SJCRH30 (cell line): Measurements from ENCODE around the gene AHNAK2. TPM values are rescaled to one million over a fixed set of nuclear protein-coding genes. Genes with fewer than 3 reads are reported as not detected.

Source experiments
- DNase-seq, 2 experiments: peaks; one replicate each; pipeline ENCODE4 v3.0.0-alpha.2; 2015 to 2020
- H3K27ac ChIP-seq: fragments of 250-450 bp; sonication (Bioruptor Pico); 2 replicates; pipeline ENCODE4 v1.5.1; 2020; ENCODE audit warnings: mild to moderate bottlenecking, moderate library complexity
- H3K27me3 ChIP-seq: fragments of 250-450 bp; sonication (Bioruptor Pico); 2 replicates; pipeline ENCODE4 v1.5.1; 2020; ENCODE audit warnings: mild to moderate bottlenecking, moderate library complexity
- H3K36me3 ChIP-seq: fragments of 250-450 bp; sonication (Bioruptor Pico); 2 replicates; pipeline ENCODE4 v1.5.1; 2020; ENCODE audit warnings: mild to moderate bottlenecking, moderate library complexity
- H3K4me1 ChIP-seq: fragments of 250-450 bp; sonication (Bioruptor Pico); 2 replicates; pipeline ENCODE4 v1.5.1; 2020; ENCODE audit warnings: mild to moderate bottlenecking, moderate library complexity
- H3K4me3 ChIP-seq: fragments of 250-450 bp; sonication (Bioruptor Pico); 2 replicates; pipeline ENCODE4 v1.5.1; 2020; ENCODE audit warnings: mild to moderate bottlenecking, moderate library complexity
- H3K9me3 ChIP-seq: fragments of 250-450 bp; sonication (Bioruptor Pico); replicated peaks from 2 replicates; pipeline ENCODE4 v1.5.1; 2020; ENCODE audit warnings: mild to moderate bottlenecking, moderate library complexity
- total RNA-seq: library from RNA; depleted of rRNA; stranded (reverse); fragments of >200 nt; shearing (Covaris generic); gene quantifications from 2 replicates; pipeline ENCODE4 v1.2.3, GENCODE V29; 2014

Gene AHNAK2
- total RNA-seq, 1 experiment from 2014 or later = 1.6 TPM

GRCh38 chr14:105015905-105016304 lies 37.7 kb upstream of the AHNAK2 start:
- Histone ChIP-seq H3K27ac (no peak overlapping the region), H3K4me3 (no peak overlapping the region), H3K4me1 (peaks cover 19% of the 10 kb centered on the region), H3K9me3 (no peaks in the 10 kb centered on the region), H3K36me3 (peaks cover 48% of the 10 kb centered on the region), H3K27me3 (no peaks in the 10 kb centered on the region)
- no peak for DNase-seq

- Histone ChIP-seq H3K4me3 (no peak overlapping the region), H3K4me1 (peaks cover 24% of the 10 kb centered on the region), H3K9me3 (no peaks in the 10 kb centered on the region), H3K36me3 (peaks cover 55% of the 10 kb centered on the region), H3K27me3 (no peaks in the 10 kb centered on the region), H3K27ac (no peak overlapping the region)
- no peak for DNase-seq
Observed at GRCh38 chr14:105015242-105015641, 37.1 kb upstream of the AHNAK2 start.

GRCh38 chr14:105014631-105015030 lies 36.5 kb upstream of the AHNAK2 start:
- Histone ChIP-seq H3K27ac (no peak overlapping the region), H3K36me3 (peaks cover 56% of the 10 kb centered on the region), H3K4me1 (peaks cover 26% of the 10 kb centered on the region), H3K9me3 (no peaks in the 10 kb centered on the region), H3K4me3 (no peak overlapping the region), H3K27me3 (no peaks in the 10 kb centered on the region)
- no peak for DNase-seq

- H3K4me1 ChIP-seq = peaks cover 25% of the 10 kb centered on the region
- H3K9me3 ChIP-seq = no peaks in the 10 kb centered on the region
Observed at GRCh38 chr14:105014032-105014431, 35.9 kb upstream of the AHNAK2 start.

GRCh38 chr14:105013150-105013785 lies 35.1 kb upstream of the AHNAK2 start:
- peaks cover 22% of the 10 kb centered on the region for H3K4me1 ChIP-seq
- H3K4me3 ChIP-seq = no peak overlapping the region
- no peaks in the 10 kb centered on the region for H3K27me3 ChIP-seq
- H3K9me3 ChIP-seq = no peaks in the 10 kb centered on the region
- peaks cover 60% of the 10 kb centered on the region for H3K36me3 ChIP-seq
- no peak overlapping the region for H3K27ac ChIP-seq
- no peak for DNase-seq

More at GRCh38 chr14:105014032-105014431, 35.9 kb upstream of the AHNAK2 start:
- no peak overlapping the region for H3K4me3 ChIP-seq
- no peak for DNase-seq
- no peaks in the 10 kb centered on the region for H3K27me3 ChIP-seq
- peaks cover 57% of the 10 kb centered on the region for H3K36me3 ChIP-seq
- no peak overlapping the region for H3K27ac ChIP-seq

GRCh38 chr14:105012171-105012985 lies 34.2 kb upstream of the AHNAK2 start:
- Histone ChIP-seq H3K27ac (no peak overlapping the region), H3K4me3 (no peak overlapping the region), H3K27me3 (no peaks in the 10 kb centered on the region), H3K9me3 (no peaks in the 10 kb centered on the region), H3K4me1 (peaks cover 22% of the 10 kb centered on the region), H3K36me3 (peaks cover 61% of the 10 kb centered on the region)
- no peak for DNase-seq

GRCh38 chr14:105011312-105011990 lies 33.3 kb upstream of the AHNAK2 start:
- no peaks in the 10 kb centered on the region for H3K27me3 ChIP-seq
- peaks cover 65% of the 10 kb centered on the region for H3K36me3 ChIP-seq
- no peak overlapping the region for H3K27ac ChIP-seq
- no peak for DNase-seq
- no peak overlapping the region for H3K4me3 ChIP-seq
- H3K4me1 ChIP-seq = peaks cover 22% of the 10 kb centered on the region
- H3K9me3 ChIP-seq = no peaks in the 10 kb centered on the region

- no peak for DNase-seq
- Histone ChIP-seq H3K27ac (no peak overlapping the region), H3K36me3 (peaks cover 67% of the 10 kb centered on the region)
Observed at GRCh38 chr14:105010891-105011291, 32.7 kb upstream of the AHNAK2 start.

GRCh38 chr14:105010106-105010505 lies 31.9 kb upstream of the AHNAK2 start:
- DNase-seq = no peak
- Histone ChIP-seq H3K4me3 (no peak overlapping the region), H3K9me3 (no peaks in the 10 kb centered on the region), H3K4me1 (peaks cover 19% of the 10 kb centered on the region), H3K36me3 (peaks cover 60% of the 10 kb centered on the region), H3K27ac (no peak overlapping the region), H3K27me3 (no peaks in the 10 kb centered on the region)

More at GRCh38 chr14:105010891-105011291, 32.7 kb upstream of the AHNAK2 start:
- no peaks in the 10 kb centered on the region for H3K27me3 ChIP-seq
- no peaks in the 10 kb centered on the region for H3K9me3 ChIP-seq
- H3K4me1 ChIP-seq = peaks cover 18% of the 10 kb centered on the region
- H3K4me3 ChIP-seq = no peak overlapping the region

- Histone ChIP-seq H3K4me3 (no peak overlapping the region), H3K9me3 (no peaks in the 10 kb centered on the region), H3K27me3 (no peaks in the 10 kb centered on the region), H3K4me1 (peaks cover 29% of the 10 kb centered on the region), H3K27ac (no peak overlapping the region), H3K36me3 (peaks cover 60% of the 10 kb centered on the region)
- no peak for DNase-seq
Observed at GRCh38 chr14:105007593-105008264, 29.6 kb upstream of the AHNAK2 start.

GRCh38 chr14:105006831-105007592 lies 28.8 kb upstream of the AHNAK2 start:
- Histone ChIP-seq H3K9me3 (no peaks in the 10 kb centered on the region), H3K27me3 (no peaks in the 10 kb centered on the region), H3K36me3 (peaks cover 57% of the 10 kb centered on the region), H3K4me3 (no peak overlapping the region), H3K4me1 (peaks cover 29% of the 10 kb centered on the region), H3K27ac (no peak overlapping the region)
- no peak for DNase-seq

GRCh38 chr14:105005929-105006830 lies 28.0 kb upstream of the AHNAK2 start:
- Histone ChIP-seq H3K4me1 (peaks cover 29% of the 10 kb centered on the region), H3K36me3 (peaks cover 48% of the 10 kb centered on the region), H3K27ac (no peak overlapping the region), H3K27me3 (no peaks in the 10 kb centered on the region), H3K4me3 (no peak overlapping the region), H3K9me3 (no peaks in the 10 kb centered on the region)
- no peak for DNase-seq

GRCh38 chr14:105005329-105005928 lies 27.3 kb upstream of the AHNAK2 start:
- DNase-seq = no peak

More at GRCh38 chr14:105005329-105005928, 27.3 kb upstream of the AHNAK2 start:
- Histone ChIP-seq H3K4me3 (no peak overlapping the region), H3K9me3 (no peaks in the 10 kb centered on the region), H3K27ac (peak overlapping the region; percentile 88; the same call in 1 of the 2 replicates), H3K36me3 (peaks cover 41% of the 10 kb centered on the region), H3K27me3 (no peaks in the 10 kb centered on the region), H3K4me1 (peaks cover 26% of the 10 kb centered on the region)
